Frontal cortex (tissue), 4 donors: ENCODE results near the gene SLC35G4. TPM values are rescaled to one million over a fixed set of nuclear protein-coding genes. Genes with fewer than 3 reads are reported as not detected.
A peak's percentile ranks its signal among the peaks of the same experiment; 100 is the strongest.
"Not testable (repeated sequence)": the region's sequence is repeated elsewhere in the genome, so short reads cannot be mapped to it uniquely, and the experiment has no call there.

Experiments
- DNase-seq, 2 donors: peaks; one replicate each; pipeline ENCODE4 v3.0.0; 2012; ENCODE audit warnings: low spot score in 2 of 2
- FAIRE-seq: peaks from 2 replicates; lab custom pipeline; 2012; peaks lifted over from hg19 to GRCh38; lab: Jason Lieb, UNC
- small RNA-seq: library from RNA; depleted of rRNA; stranded (forward); fragments of <200 nt; gene quantifications from one replicate; pipeline ENCODE3, GENCODE V24; 2014
- total RNA-seq: library from RNA; depleted of rRNA; stranded (reverse); fragments of >200 nt; gene quantifications from one replicate; pipeline ENCODE4 v1.2.3, GENCODE V29; 2014
- donor health status: control.
- donor health status: control.
- donor health status: control.

Gene SLC35G4
- total RNA-seq, 1 donor from 2014 or later, result not detected

DNA sequence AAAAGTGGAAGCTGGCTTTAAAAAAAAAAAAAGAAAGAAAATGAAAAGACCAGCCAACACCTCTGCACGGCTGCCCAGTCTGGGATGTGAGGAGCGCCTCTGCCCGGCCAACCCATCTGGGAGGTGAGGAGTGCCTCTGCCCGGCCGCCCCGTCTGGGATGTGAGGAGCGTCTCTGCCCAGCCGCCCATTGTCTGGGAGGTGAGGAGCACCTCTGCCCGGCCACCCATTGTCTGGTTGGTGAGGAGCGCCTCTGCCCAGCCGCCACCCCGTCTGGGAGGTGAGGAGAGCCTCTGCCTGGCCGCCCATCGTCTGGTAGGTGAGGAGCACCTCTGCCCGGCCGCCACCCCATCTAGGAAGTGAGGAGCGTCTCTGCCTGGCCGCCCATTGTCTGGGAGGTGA, 3.7 kb downstream of the SLC35G4 start:
- DNase-seq, FAIRE-seq: not testable (repeated sequence)

GRCh38 chr18:11613611-11614010, 4.2 kb downstream of the SLC35G4 start:
- not testable (repeated sequence) for DNase-seq, FAIRE-seq

- DNase-seq, FAIRE-seq: not testable (repeated sequence)
These were observed 4.6 kb downstream of the SLC35G4 start for GRCh38 chr18:11614042-11614441.

- not testable (repeated sequence) for FAIRE-seq, DNase-seq
These were observed 5.6 kb downstream of the SLC35G4 start for GRCh38 chr18:11614981-11615380.

DNA sequence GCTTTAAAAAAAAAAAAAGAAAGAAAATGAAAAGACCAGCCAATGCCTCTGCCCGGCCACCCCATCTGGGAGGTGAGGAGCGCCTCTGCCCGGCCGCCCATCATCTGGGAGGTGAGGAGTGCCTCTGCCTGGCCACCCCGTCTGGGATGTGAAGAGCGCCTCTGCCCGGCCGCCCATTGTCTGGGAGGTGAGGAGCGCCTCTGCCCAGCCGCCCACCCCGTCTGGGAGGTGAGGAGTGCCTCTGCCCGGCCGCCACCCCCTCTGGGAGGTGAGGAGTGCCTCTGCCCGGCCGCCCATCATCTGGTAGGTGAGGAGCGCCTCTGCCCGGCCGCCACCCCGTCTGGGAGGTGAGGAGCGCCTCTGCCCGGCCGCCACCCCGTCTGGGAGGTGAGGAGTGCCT, 37.9 kb downstream of the SLC35G4 start:
- FAIRE-seq, DNase-seq: not testable (repeated sequence)

DNA sequence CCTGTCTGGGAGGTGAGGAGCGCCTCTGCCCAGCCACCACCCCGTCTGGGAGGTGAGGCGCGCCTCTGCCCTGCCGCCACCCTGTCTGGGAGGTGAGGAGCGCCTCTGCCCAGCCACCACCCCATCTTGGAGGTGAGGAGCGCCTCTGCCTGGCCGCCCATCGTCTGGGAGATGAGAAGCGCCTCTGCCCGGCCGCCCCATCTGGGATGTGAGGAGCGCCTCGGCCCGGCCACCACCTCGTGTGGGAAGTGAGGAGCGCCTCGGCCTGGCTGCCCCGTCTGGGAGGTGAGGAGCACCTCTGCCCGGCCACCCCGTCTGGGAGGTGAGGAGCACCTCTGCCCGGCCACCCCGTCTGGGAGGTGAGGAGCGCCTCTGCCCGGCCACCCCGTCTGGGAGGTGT, 38.4 kb downstream of the SLC35G4 start:
- DNase-seq, FAIRE-seq: not testable (repeated sequence)

DNA sequence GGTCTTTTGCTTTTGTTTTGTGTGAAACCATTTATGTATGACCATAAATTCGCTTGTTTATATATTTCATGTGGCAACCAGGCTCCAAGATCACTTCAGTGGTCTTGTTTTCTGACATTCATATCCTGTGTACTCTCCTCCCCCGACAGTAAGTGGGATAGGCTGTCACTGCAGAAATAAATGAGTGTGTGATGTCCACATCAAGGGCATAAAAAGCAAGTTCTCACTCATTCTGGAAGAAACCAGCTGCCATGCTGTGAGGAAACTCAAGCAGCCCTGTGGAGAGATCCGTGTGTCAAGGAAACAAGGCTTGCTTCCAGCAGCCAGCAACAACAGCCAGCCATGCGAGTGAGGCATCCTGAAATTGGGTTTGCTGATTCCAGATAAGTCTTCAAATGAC, 40.4 kb downstream of the SLC35G4 start:
- FAIRE-seq, result no peak
- no peak for DNase-seq

- no peak for DNase-seq
- FAIRE-seq, result no peak
These were observed 42.5 kb downstream of the SLC35G4 start for GRCh38 chr18:11651899-11652298.

DNA sequence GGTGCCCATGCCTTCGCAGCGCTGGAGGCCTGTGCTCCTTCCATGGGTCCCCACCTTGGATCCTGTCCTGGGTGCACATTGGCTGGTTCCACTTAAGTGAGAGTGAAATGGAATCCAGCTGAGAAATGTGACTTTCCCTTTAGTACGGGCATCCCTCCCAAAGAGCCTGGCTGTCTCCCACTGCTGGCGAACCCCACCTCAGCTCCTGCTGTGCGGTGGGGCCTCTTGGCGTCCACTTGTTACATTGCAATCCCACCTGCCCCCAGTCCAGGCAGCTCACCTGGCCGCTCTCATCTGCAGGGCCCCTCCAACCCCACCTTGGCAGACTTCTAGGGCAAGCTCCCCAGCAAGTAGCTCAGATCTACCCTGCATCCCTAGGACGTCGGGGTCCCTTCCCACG, 44.1 kb downstream of the SLC35G4 start:
- FAIRE-seq (no peak), DNase-seq (no peak)

GRCh38 chr18:11654736-11655605, 45.6 kb downstream of the SLC35G4 start:
- peak; percentile 36 to 75 for DNase-seq
- FAIRE-seq, result no peak

- FAIRE-seq, result no peak
These were observed 46.2 kb downstream of the SLC35G4 start for GRCh38 chr18:11655606-11655932.

GRCh38 chr18:11657152-11657551, 47.8 kb downstream of the SLC35G4 start:
- DNase-seq (peak in 1 of 2 donors; percentile 18), FAIRE-seq (no peak)

More at GRCh38 chr18:11655606-11655932, 46.2 kb downstream of the SLC35G4 start:
- DNase-seq, result no peak

DNA sequence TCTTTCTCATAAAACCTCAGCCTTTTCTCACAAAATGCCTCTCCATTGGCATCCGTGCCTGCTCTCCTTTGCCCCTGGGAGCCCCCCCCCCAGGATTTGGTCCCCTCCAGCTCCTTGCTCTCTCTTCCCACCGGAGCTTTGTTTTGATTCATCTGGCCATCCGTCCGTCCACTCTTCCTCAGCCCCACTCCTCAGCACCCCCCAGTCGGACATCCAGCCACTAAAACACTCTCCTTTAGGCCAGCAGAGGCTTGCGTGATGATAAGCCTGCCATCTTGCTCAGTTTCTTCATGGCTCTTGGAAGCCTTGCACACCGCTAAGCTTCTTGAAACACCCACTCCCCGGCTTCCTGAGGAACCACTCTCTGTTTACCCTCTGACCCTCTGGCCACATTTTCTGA, 48.2 kb downstream of the SLC35G4 start:
- FAIRE-seq (no peak), DNase-seq (no peak)

- FAIRE-seq, result no peak
- no peak for DNase-seq
These were observed 48.6 kb downstream of the SLC35G4 start for GRCh38 chr18:11658019-11658418.

- FAIRE-seq, result no peak
- DNase-seq, result no peak
These were observed 49.6 kb downstream of the SLC35G4 start for GRCh38 chr18:11658989-11659388.

Small RNA genes within 50 kb of the gene (small RNA-seq; reads per million reads assigned to genes)
- gene AP001120.4, result not detected

Other genes with a start within 250 kb of the SLC35G4 start
- 92.9 TPM for gene GNAL, start 79.7 kb downstream of the SLC35G4 start, total RNA-seq
- gene CHMP1B, start 241.8 kb downstream of the SLC35G4 start, total RNA-seq, result 78.7 TPM